Skeletal muscle satellite cell (primary cell): ENCODE measurements around the gene TP63.

Experiments used
- H3K27me3 ChIP-seq: 2 replicates; pipeline ENCODE4 v1.7.0; 2013; ENCODE audit warnings: low read length; ENCODE audit not compliant: control insufficient read depth, insufficient read depth
- H3K36me3 ChIP-seq: 2 replicates; pipeline ENCODE4 v1.7.0; 2013; ENCODE audit warnings: mild to moderate bottlenecking, control low read depth, low read length; ENCODE audit not compliant: insufficient read depth
- H3K4me1 ChIP-seq: 2 replicates; pipeline ENCODE4 v1.7.0; 2013; ENCODE audit warnings: low read length; ENCODE audit not compliant: control insufficient read depth, insufficient read depth
- H3K4me2 ChIP-seq: 2 replicates; pipeline ENCODE4 v1.7.0; 2013; ENCODE audit warnings: mild to moderate bottlenecking, low read length
- H3K4me3 ChIP-seq: 2 replicates; pipeline ENCODE4 v1.7.0; 2013; ENCODE audit warnings: low read length
- H3K9ac ChIP-seq: 2 replicates; pipeline ENCODE4 v1.7.0; 2013; ENCODE audit warnings: mild to moderate bottlenecking, low read depth, low read length, moderate library complexity
- H3K9me3 ChIP-seq: replicated peaks from 2 replicates; pipeline ENCODE4 v1.7.0; 2013; ENCODE audit warnings: mild to moderate bottlenecking, control low read depth, low read length

Gene TP63

GRCh38 chr3:189685860-189686259 lies 54.7 kb downstream of the TP63 start:
- H3K36me3 ChIP-seq, result no peaks in the 10 kb centered on the region
- H3K4me2 ChIP-seq, result peak overlapping the region; percentile 64
- no peaks in the 10 kb centered on the region for H3K27me3 ChIP-seq
- no peak overlapping the region for H3K4me3 ChIP-seq
- peak overlapping the region; percentile 44 for H3K9ac ChIP-seq
- no peaks in the 10 kb centered on the region for H3K9me3 ChIP-seq
- peaks cover 16% of the 10 kb centered on the region for H3K4me1 ChIP-seq

DNA sequence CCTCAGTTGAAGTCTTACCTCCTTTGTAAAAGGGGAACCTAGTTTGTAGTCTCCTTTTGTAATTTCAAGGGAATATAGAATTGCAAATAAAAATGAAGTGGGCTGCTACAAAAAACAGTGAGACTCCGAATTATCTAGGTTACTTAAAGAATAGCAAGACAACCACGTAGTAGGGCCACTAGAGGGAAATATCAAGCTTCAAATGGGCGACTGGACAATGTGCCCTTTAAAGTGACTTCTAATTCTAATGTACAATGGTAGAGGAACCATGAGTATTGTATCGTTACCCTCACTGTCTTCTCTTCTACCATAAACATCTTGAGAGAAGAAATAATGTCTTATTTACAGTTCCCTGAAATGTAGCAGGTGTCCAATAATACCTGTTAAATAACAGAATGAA lies 56.3 kb downstream of the TP63 start:
- Histone ChIP-seq H3K36me3 (no peaks in the 10 kb centered on the region), H3K27me3 (no peaks in the 10 kb centered on the region), H3K9ac (no peak overlapping the region), H3K4me2 (no peak overlapping the region), H3K4me3 (no peak overlapping the region), H3K4me1 (peaks cover 16% of the 10 kb centered on the region), H3K9me3 (no peaks in the 10 kb centered on the region)

GRCh38 chr3:189688262-189688661 lies 57.1 kb downstream of the TP63 start:
- Histone ChIP-seq H3K27me3 (no peaks in the 10 kb centered on the region), H3K4me1 (peaks cover 16% of the 10 kb centered on the region), H3K4me2 (no peak overlapping the region), H3K36me3 (no peaks in the 10 kb centered on the region), H3K9me3 (no peaks in the 10 kb centered on the region), H3K9ac (no peak overlapping the region), H3K4me3 (no peak overlapping the region)

GRCh38 chr3:189689625-189690024 lies 58.4 kb downstream of the TP63 start:
- peaks cover 16% of the 10 kb centered on the region for H3K4me1 ChIP-seq
- no peak overlapping the region for H3K9ac ChIP-seq
- H3K36me3 ChIP-seq, result no peaks in the 10 kb centered on the region
- H3K4me3 ChIP-seq, result no peak overlapping the region
- H3K27me3 ChIP-seq, result no peaks in the 10 kb centered on the region
- H3K9me3 ChIP-seq, result no peaks in the 10 kb centered on the region
- no peak overlapping the region for H3K4me2 ChIP-seq

DNA sequence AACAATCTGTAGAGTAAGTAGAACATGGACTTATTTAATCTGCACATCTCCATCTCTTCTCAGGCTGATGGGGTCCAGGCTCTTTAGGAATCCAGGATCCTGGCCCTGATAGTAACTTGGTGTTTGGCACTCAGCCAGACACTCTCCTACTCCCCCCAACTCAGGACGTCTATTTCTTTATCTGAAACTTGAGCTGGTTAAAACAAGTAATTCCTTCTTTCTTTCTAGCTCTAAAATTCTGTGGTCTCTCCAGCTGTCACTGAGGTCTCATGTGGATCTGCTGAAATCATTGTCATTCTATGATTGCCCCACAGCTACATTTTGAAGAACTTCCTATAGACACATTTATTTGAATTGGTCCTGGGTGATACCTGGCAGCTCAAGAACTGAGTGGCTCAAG lies 59.0 kb downstream of the TP63 start:
- Histone ChIP-seq H3K4me1 (peaks cover 13% of the 10 kb centered on the region), H3K4me2 (no peak overlapping the region), H3K9me3 (no peaks in the 10 kb centered on the region), H3K36me3 (no peaks in the 10 kb centered on the region), H3K4me3 (no peak overlapping the region), H3K27me3 (no peaks in the 10 kb centered on the region), H3K9ac (no peak overlapping the region)

GRCh38 chr3:189690672-189691071 lies 59.5 kb downstream of the TP63 start:
- Histone ChIP-seq H3K27me3 (no peaks in the 10 kb centered on the region), H3K4me3 (no peak overlapping the region), H3K9ac (no peak overlapping the region), H3K4me1 (peaks cover 9% of the 10 kb centered on the region), H3K9me3 (no peaks in the 10 kb centered on the region), H3K36me3 (no peaks in the 10 kb centered on the region), H3K4me2 (no peak overlapping the region)

GRCh38 chr3:189695400-189695799 lies 64.2 kb downstream of the TP63 start:
- H3K9ac ChIP-seq, result no peak overlapping the region
- no peaks in the 10 kb centered on the region for H3K9me3 ChIP-seq
- no peak overlapping the region for H3K4me3 ChIP-seq
- H3K4me2 ChIP-seq, result no peak overlapping the region
- no peaks in the 10 kb centered on the region for H3K36me3 ChIP-seq
- no peaks in the 10 kb centered on the region for H3K4me1 ChIP-seq
- H3K27me3 ChIP-seq, result no peaks in the 10 kb centered on the region

DNA sequence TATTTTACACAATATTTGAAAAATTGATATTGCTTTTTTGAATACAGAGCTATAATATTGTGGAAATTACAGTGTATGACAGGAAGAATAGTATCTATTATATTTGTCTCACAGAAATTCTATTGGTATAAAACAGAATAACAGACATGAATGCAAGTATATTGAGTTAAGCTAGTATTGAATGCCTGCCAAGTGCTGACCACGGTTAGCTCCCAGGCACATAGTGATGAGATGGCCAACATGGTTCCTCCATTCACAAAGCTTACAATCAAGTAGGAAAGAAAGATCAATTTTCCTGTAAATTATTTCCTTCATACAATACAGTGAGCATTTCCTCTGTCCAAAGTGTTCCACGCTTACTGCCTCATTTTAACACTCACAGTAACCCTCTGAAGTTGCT lies 67.6 kb downstream of the TP63 start:
- H3K4me2 ChIP-seq, result no peak overlapping the region
- no peaks in the 10 kb centered on the region for H3K4me1 ChIP-seq
- H3K36me3 ChIP-seq, result no peaks in the 10 kb centered on the region
- no peaks in the 10 kb centered on the region for H3K27me3 ChIP-seq
- H3K4me3 ChIP-seq, result no peak overlapping the region
- H3K9me3 ChIP-seq, result no peaks in the 10 kb centered on the region
- no peak overlapping the region for H3K9ac ChIP-seq

DNA sequence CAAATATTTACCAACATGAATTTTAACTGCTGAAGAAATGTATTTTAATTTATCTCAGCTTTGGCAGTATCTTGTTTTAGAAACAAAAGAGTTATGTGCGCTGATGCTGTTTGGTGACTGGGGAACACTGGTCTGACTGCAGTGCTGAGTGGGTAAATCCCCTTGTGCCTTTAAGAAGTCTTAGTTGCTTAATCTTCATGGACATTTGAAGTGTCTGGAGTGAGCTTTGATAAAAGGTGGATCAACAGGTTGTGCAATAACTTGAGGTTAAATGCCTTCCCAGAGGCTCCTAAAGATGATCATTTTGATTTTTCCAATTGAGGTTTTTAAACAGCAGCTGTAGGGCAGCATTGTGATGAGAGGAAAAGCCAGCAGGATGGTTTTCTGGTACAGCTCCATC lies 68.7 kb downstream of the TP63 start:
- Histone ChIP-seq H3K27me3 (no peaks in the 10 kb centered on the region), H3K4me1 (no peaks in the 10 kb centered on the region), H3K9me3 (no peaks in the 10 kb centered on the region), H3K36me3 (no peaks in the 10 kb centered on the region), H3K4me2 (no peak overlapping the region), H3K4me3 (no peak overlapping the region), H3K9ac (no peak overlapping the region)

DNA sequence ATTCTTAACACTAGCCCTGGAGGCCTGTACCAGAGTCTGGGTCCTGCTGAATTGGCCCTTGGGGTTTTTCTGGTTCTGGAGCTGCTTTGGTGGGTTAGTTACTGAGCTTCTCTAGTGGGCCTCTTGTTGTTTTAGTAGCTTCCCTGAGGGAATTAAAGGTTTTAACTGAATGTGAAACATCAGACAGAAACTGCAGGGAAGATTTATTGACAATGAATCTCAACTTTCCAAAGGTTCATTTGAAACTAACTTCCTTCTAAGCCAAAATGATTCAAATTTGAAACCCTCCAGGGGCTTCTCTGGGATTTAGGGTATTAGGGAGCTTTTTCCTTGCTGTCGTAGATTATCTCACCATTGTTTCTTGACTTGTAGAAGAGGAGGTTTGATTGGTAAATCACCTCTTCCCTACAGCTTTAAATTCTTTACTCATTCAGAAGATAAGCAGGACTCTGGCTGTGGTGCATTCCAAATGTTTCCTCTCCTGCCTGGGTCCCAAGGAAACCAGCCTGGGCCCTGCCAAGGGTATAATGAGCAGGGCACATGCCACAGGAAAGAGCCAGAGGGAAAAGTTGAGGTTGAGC lies 71.0 kb downstream of the TP63 start:
- H3K4me3 ChIP-seq, result no peak overlapping the region
- H3K36me3 ChIP-seq, result no peaks in the 10 kb centered on the region
- no peak overlapping the region for H3K9ac ChIP-seq
- no peaks in the 10 kb centered on the region for H3K9me3 ChIP-seq
- no peak overlapping the region for H3K4me2 ChIP-seq
- no peaks in the 10 kb centered on the region for H3K4me1 ChIP-seq
- H3K27me3 ChIP-seq, result no peaks in the 10 kb centered on the region

- Histone ChIP-seq H3K9me3 (no peaks in the 10 kb centered on the region), H3K27me3 (no peaks in the 10 kb centered on the region), H3K9ac (no peak overlapping the region), H3K4me2 (no peak overlapping the region), H3K4me1 (no peaks in the 10 kb centered on the region), H3K4me3 (no peak overlapping the region), H3K36me3 (no peaks in the 10 kb centered on the region)
These were observed 72.7 kb downstream of the TP63 start for GRCh38 chr3:189703865-189704264.

DNA sequence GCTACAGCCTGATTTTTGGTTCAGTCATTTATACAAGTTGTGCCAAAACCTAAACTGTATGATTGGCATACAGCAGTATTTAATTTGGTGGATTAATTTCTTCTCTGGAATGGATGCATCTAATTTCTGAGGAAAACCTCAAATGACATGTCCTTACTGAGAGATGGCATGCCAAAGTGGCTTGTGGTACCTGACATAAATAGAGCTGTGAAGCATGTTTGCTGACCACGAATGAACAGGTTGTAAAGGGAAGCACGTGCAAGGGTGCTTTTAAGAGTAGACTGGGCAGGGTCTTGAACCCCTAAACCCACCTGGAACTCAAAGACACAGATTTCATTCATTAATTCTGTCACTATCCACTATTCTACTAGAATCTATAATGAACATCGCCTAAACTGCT lies 77.2 kb downstream of the TP63 start:
- Histone ChIP-seq H3K9me3 (no peaks in the 10 kb centered on the region), H3K4me1 (peaks cover 14% of the 10 kb centered on the region), H3K27me3 (no peaks in the 10 kb centered on the region), H3K9ac (no peak overlapping the region), H3K4me3 (no peak overlapping the region), H3K36me3 (no peaks in the 10 kb centered on the region), H3K4me2 (no peak overlapping the region)
